HL-60/S4 treated with phorbol 12-myristate 13-acetate at 8.2 ng/mL for 4 days and 3 days (cell line): ENCODE data around the gene CWC15.
"Not testable (repeated sequence)": the region's sequence is repeated elsewhere in the genome, so short reads cannot be mapped to it uniquely, and the experiment has no call there.

Experiments
- in situ Hi-C: fragments of 300-500 bp; cut with MboI; formaldehyde crosslinking; loops from 2 replicates; pipeline ENCODE4 v1.15.0; 2022; ENCODE audit warnings: low sequenced_read_pairs

CWC15 gene

DNA sequence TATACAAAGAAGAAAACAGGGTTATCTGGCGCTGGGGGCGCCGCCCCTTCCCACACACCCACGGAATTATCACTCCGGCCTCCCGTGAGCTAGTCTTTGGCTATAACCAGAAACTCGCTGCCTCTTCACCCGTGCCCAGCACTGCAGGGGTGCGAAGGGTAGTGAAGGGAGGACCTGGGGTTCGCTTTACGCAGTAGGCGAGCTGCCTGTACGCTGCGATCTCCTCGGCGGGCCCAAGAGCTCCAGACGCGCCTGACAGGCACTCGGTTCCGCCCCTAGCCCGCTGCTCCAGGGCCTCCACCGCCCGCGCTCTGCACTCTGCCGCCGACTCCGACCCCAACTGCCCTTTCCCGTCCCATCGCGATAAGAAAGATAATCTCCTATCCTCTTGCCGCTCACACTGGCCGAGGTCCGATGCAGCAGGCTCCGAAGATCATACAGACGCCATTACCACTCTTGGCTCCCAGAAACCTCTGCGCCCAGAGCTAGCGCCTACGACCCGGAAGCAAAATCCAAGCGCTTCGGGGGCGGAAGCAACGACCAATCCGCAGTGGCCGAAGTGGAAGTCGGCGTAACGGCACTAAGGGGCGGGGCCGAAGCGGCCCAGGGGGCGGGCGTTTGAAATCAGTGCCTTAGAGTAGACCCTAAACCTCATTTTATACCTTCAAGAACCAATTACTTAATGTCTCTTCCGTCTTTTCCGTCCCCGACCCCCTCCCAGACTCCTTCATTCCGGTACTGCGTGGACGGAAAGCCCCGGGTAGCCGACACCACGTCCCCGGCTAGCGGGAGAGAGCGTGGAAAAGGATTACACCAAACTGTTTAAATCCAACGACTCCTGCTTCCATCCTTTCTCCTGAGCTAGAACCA lies at the start of gene CWC15, which contains the start of gene KDM4D:
TSS of gene CWC15 (minus strand) at position 458 of the 870 bp plus-strand sequence. CDS start 1,371 bp downstream, outside the sequence.
TSS of gene KDM4D (plus strand) at position 611 of the 870 bp plus-strand sequence. CDS start 23,664 bp downstream, outside the sequence.
- in situ Hi-C loops = no loop called here

DNA sequence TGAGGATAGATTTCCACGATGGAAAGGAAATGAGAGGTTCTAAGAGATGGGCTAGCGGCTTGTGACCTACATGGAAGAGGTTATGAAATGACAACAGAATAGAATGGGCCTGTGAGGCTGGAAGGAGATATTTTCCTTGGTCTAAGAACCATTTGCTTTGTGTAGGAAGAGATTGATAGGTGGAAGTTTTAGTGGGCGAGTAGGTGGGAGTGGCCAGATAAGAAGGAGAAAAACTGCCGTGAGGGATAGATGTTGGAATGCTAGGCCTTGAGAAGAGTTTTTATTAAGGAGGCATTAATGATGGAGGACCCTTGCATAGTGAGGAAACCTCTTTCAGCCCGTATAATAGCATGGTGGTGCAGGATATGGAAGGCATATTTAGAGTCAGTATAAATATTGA lies 48.1 kb upstream of the CWC15 start:
- in situ Hi-C loops = not testable (repeated sequence)

- in situ Hi-C loops = no loop called here
These were observed 42.8 kb upstream of the CWC15 start for GRCh38 chr11:95016139-95016538.

- in situ Hi-C loops = no loop called here
These were observed 40.9 kb upstream of the CWC15 start for GRCh38 chr11:95014184-95014821.

DNA sequence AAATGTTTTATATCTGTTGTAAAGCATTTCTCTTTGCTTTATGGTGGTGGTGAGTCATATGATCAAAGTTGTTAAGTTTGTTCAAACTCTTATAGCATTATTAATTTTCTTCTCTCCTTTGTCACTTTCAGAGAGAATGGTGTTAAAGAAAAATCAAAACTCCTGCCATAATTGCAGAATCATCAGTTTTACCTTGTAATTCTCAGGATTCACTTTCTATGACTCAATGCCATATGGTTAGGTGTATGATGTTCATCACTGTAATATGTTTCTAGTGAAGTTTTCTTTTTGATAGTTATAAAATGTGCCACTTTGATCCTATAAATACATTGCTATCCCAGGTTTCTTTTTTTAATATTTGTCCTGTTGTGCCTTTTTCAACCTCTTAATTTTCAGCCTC lies 38.0 kb upstream of the CWC15 start:
- in situ Hi-C loops = no loop called here

DNA sequence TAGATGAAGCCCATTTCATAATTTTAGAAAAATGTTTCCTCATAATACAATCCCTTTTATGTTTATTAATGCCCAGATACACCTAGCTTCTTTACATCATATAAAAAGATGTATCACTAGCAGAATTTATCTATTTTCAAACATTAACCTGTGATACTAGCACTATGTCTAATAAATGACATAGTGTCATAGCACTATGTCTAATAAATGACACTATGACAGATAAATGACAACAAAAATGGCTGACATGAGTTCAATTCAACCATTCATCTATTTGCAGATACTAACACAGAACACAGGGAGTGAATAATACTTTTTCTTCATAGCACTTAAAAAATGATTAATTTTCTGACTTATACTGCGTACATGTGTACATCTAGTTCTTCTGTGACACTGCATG lies 32.3 kb upstream of the CWC15 start:
- in situ Hi-C loops = no loop called here

DNA sequence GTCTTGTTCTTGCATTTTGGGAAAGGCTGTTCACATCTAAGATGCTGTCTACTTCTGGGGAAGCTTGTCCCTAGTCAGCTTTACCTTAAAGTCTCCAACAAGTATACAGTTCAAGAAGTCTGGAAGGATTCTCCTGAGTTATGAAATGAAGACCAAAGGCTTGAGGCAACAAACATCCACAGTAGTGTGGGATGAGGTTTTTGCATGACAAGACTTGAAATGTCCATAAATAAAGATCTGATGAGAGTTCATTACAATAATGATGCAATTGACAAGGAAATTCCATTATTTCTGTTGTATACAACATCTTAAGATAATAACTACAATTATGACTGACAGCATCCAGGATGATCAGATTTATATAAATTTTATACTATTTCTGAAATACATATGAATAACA lies 30.4 kb upstream of the CWC15 start:
- in situ Hi-C loops = no loop called here

DNA sequence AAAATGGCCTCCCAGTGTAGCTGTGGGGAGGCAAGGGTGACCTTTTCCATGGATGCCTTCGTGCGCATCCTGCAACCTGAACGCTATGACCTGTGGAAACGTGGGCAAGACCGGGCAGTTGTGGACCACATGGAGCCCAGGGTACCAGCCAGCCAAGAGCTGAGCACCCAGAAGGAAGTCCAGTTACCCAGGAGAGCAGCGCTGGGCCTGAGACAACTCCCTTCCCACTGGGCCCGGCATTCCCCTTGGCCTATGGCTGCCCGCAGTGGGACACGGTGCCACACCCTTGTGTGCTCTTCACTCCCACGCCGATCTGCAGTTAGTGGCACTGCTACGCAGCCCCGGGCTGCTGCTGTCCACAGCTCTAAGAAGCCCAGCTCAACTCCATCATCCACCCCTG lies 24.9 kb upstream of the CWC15 start:
- in situ Hi-C loops = no loop called here

- in situ Hi-C loops = no loop called here
These were observed 24.1 kb upstream of the CWC15 start for GRCh38 chr11:94997437-94997836.

- in situ Hi-C loops = no loop called here
These were observed 20.1 kb upstream of the CWC15 start for GRCh38 chr11:94993400-94993943.

GRCh38 chr11:94988748-94989147 lies 15.4 kb upstream of the CWC15 start:
- in situ Hi-C loops = no loop called here

- in situ Hi-C loops = no loop called here
These were observed 14.0 kb upstream of the CWC15 start for GRCh38 chr11:94987378-94987777.

DNA sequence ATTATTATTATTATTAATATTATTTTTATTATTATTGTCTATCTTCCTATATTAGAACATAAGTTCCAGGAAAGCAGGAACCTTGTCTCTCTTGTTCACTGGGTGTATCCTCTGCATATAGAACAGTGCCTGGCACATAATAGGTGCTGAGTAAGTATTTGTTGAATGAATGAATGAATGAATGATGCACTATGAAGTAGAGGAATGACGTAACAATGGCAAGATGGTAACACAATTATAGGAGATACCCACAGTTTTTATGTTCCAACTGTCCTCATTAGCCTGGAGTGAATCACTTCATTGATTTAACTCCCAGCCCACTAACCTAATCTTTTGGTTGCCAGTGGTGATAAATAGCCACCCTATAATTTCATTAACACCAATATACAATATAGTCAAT lies 2.2 kb upstream of the CWC15 start:
- in situ Hi-C loops = no loop called here

DNA sequence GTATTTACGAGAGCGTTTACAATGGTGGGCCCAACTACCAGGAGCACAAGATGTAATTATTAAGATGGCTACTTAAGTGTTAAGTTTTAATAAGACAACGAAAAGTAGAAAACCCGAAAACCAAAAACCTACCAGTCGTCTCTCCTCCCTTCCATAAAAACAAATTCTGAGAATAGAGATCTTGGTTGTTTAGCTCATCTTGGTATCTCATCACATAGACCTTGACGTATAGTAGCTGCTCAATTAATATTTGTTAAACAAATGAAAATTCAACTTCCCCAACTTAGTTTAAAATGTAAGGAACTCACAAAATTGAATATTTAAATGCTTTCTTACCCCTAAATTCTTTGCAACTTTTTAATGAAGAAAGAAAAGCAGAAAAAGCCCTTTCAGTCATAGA lies 822 bp upstream of the CWC15 start:
- in situ Hi-C loops = no loop called here

- in situ Hi-C loops = no loop called here
These were observed 657 bp downstream of the CWC15 start for GRCh38 chr11:94972700-94973098.

DNA sequence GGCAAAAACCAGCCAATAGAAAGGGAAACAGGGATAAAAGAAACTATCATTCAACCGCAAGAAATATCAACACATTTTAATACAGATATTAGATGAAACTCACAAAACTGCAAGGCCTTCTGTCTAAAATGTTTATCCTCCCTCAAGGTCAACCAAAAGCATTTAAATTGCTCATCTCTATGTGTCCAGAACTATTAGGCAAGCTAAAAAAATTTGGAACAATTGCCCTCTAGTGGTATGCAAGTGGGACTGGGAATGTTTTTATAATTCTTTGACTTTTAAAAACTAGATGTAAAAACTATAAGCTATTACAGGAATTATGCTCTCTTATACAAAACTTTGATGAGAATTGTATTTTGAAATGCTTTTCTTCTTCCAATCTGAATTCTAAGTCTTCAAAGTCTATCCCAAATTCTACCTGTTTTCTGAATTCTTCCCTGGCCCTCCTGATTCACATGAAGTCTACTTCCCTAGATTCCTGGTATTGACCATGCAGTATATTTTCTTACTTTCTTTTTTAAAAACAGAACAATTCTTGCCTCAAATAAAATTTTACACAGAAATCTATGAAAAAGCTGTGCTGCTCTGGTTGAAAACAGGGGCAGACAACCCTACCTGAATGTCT lies 4.9 kb downstream of the CWC15 start:
- in situ Hi-C loops = no loop called here

DNA sequence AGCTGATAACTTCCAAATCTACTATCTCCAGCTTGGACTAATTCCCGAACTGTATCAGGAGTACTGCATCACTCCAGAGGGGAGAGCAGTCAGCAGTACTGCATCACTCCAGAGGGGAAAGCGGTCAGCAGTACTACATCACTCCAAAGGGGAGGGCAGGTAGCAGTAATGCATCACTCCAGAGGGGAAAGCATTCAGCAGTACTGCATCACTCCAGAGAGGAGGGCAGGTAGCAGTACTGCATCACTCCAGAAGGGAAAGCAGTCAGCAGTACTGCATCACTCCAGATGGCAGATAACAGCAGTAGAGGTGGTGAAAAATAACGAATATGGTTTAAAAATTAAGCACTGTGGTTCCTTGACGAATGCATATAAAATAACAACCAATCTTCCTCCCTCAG lies 8.4 kb downstream of the CWC15 start:
- in situ Hi-C loops = no loop called here

GRCh38 chr11:94961255-94961654 lies 12.1 kb downstream of the CWC15 start:
- in situ Hi-C loops = no loop called here

- in situ Hi-C loops = no loop called here
These were observed 12.9 kb downstream of the CWC15 start for GRCh38 chr11:94960488-94960887.

GRCh38 chr11:94959179-94959578 lies 14.2 kb downstream of the CWC15 start:
- in situ Hi-C loops = no loop called here

GRCh38 chr11:94958121-94958696 lies 15.1 kb downstream of the CWC15 start:
- in situ Hi-C loops = no loop called here
